ENCODE measurements around the gene ACOT11.

The ACOT11 gene

DNA sequence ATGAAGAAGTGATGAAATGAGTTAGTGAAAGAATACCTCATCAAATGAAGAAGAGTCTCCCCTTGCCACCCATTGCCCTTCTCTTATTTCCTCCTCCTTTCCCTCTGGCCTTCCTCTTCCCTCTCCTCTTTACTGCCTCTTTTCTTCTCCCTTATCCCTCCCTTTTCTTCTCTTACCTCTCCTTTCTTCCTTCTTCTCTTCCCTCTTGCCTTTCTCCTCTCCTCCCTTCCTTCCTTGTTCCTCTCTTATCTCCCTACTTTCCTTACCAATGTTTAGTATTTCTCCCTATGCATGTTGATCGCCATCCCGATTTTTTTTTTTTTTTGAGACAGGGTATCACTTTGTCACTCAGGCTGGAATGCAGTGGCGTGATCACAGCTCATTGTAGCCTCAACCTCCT, 102.4 kb downstream of the ACOT11 start:
- no peak for ATAC-seq

DNA sequence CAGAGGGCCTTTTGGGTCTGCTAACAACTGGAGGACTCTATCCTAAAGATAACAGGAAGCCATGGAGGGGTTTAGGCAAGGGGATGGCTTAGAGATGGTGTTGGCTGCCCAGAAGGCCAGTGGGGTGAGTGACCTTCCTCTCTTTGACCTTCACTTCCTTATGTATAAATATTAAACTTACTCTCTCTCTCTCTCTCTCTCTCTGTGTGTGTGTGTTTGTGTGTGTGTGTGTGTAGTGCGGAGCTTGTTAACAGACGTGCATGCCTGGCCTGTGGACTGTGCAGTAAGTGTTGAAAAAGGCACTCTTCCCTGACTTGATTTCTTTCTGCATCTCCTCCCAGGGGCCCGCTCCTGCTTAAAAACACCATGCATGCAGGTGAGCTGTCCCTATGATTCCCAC, 103.6 kb downstream of the ACOT11 start:
- no peak for ATAC-seq

DNA sequence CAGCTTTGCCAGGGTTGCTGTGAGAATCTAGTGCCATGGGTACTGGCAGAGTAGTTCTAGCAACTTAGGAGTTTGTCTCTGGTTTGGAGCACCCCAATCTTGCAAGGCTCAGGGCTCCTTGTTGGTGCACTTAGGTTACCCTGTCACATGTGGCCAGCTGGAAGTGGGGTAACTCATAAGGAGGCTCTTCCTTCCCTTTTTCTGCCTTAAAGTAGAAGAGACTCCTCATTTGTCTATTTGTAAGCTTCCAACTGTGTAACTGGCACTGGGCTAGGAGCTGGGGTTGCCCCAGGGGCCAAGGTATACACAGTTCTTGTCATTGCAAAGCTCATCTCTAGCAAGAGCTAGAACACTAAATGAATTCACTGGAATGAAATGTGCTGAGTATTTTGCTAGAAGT, 104.1 kb downstream of the ACOT11 start:
- ATAC-seq, result no peak

DNA sequence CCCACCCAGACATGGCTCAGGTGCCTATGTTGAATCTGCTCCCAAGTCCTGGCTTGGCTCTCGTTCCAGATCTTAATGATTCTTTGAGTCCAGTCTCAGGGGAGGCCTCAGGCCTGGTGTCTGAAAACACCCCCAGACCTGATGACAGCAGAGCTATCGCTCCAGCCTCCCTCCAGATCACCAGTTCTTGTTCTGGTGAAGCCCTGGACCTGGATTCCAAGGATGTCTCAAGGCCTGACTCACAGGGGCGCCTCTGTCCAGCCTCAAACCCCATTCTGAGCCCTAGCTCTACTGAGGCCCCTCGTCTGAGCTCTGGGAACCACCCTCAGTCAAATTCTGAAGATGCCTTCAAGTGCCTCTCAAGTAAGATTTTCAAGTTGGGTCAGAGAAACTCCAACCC, 105.0 kb downstream of the ACOT11 start:
- no peak for ATAC-seq

DNA sequence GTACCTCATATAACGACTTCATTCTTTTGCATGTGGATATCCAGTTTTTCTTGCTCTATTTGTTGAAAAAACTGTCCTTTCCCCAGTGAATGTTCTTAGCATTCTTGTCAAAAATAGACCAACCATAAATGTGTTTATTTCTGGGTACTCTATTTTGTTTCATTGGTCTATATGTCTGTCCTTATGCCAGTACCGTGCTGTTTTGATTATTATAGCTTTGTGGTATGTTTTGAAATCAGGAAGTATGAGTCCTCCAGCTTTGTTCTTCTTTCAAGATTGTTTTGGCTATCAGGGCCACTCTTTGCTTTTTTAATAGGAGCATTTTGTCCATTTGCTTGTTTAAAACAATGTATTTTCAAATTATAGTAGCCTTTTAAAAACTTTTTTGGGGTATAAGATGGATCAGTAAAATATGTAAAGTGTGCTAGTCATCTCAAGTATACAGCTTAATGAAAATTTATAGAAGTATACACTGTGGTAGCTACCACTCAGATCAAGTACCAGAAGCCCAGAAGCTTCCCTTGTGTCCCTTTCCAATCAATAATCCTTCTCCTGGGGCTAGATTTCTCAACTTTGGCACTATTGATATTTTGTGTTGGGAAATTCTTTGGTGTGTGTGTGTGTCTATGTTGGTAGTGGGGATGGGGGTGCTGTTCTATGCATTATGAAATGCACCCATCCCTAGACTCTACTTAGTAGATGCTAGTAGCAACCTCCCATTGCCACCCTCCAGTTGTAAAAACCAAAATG, 110.3 kb downstream of the ACOT11 start:
- ATAC-seq, result no peak

Measured in activated CD4-positive, CD25-positive, alpha-beta regulatory T cell treated with anti-CD3 and anti-CD28 coated beads, Interleukin-2, amount 50 U/mL, for 24 hours (primary cell).